HG03342 (cell line): ENCODE measurements around the gene CD44.
A peak's percentile ranks its signal among the peaks of the same experiment; 100 is the strongest.

ENCODE experiments used
- ATAC-seq: cut with Tn5 transposase; IDR thresholded peaks from one replicate; pipeline ENCODE4 v1.9.1; 2021; ENCODE audit warnings: mild to moderate bottlenecking, moderate library complexity; ENCODE audit not compliant: unreplicated experiment

CD44 gene

GRCh38 chr11:35155677-35156076, 16.7 kb downstream of the CD44 start:
- ATAC-seq, result no peak

DNA sequence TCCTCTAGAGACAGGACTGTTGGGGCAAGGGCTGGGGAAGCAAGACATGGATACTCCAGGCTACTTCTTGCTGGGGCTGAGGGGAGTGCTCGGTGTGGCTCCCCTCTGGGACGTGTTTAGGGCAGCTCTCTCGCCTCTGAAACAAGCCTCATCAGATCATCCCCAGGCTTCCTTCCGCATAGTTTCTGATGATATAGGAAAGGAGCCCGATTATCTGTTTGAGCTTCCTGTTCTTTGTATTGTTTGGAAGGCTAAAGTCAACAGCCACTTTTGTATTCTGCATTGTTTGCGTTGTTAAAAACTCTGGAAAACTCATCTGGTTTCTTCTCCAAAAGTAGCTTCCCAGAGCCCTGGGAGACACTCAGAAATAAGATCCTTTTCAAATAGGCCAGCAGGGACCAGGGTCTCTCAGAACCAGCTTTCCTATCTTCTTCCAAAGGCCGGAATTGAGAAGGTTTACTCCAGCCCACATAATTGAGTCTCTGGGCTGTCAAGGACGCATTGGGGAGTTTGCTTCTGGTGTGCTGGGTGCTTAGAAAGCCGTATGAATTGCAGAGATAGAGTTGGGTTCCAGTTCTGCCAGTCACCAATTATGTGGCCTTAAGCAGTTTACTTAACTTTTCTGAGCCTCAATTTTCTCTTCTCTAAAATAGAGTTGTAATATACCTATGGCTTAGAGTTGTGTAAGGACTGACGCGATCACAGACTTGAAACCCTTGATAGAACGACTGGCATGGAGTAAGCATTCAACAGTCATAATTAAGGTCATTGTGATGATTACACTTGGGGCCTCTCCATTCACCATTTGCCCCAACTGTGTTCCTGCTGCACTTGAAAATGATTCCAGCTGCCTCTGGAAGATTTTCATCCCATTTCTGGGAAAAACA, 19.1 kb downstream of the CD44 start:
- no peak for ATAC-seq

- no peak for ATAC-seq
Observed at GRCh38 chr11:35158701-35159510, 19.9 kb downstream of the CD44 start.

DNA sequence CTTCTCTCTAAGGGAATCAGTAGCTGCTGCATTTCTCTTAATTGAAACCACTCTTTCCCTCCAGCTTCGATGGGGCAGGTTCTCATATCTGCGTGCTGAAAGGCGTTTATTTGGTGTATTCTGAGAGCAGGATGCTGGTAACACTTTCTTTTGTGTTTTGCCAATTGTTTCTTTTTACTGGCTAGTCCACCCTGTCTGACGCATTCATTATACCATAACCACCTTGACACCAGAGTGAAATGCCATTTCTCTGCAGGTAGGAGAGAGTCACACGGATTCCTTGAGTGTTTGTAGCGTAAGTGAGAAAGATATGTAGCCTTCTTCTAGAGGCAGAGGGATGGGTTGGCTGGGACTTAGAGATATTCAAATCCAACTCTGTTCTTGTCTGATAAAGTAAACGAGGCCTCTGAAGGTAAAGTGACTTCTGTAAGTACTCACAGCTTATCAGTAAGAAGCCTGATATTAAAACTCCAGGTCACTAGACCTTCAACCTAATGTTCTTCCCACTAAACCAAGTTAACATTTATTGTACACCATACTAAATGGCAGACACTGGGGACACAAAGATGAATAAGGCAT, 21.4 kb downstream of the CD44 start:
- no peak for ATAC-seq

- ATAC-seq, result no peak
Observed at GRCh38 chr11:35160902-35161597, 22.1 kb downstream of the CD44 start.

DNA sequence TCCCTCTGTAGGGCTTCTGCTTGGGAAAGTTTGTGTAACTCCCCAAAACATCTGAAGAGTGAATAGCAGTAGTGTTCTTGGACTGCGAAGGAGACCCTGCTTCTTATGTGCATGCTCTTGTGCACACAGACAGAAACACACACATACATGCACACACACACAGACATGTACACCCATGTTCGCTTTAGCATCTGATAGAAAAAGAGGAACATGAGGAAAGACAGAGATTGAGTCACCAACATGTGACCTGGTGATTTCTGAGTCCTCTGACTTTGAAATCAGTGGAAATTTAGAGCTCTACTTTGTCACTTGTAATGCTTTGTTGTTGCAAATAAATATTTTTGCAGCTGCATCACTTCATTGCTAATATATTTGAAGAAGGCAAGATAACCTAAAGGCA, 23.8 kb downstream of the CD44 start:
- no peak for ATAC-seq

DNA sequence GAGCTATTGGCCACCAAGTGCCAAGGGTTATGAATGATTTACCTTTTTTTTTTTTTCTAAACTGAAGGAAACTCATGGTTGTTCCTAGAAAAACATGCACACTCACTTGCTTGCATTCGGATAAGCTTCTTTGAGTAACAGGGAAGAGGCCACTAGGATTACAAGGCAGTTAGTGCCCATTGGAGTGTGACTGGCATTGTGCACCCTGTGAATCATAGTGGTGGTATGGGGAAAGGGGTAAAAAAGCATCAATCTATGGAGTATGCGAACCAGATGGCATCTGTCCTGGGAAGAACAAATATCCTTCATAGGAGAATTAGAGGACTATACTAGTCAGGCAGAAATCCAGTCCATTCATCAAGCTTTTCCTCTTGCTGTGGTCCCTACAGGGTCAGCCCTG, 24.2 kb downstream of the CD44 start:
- no peak for ATAC-seq

DNA sequence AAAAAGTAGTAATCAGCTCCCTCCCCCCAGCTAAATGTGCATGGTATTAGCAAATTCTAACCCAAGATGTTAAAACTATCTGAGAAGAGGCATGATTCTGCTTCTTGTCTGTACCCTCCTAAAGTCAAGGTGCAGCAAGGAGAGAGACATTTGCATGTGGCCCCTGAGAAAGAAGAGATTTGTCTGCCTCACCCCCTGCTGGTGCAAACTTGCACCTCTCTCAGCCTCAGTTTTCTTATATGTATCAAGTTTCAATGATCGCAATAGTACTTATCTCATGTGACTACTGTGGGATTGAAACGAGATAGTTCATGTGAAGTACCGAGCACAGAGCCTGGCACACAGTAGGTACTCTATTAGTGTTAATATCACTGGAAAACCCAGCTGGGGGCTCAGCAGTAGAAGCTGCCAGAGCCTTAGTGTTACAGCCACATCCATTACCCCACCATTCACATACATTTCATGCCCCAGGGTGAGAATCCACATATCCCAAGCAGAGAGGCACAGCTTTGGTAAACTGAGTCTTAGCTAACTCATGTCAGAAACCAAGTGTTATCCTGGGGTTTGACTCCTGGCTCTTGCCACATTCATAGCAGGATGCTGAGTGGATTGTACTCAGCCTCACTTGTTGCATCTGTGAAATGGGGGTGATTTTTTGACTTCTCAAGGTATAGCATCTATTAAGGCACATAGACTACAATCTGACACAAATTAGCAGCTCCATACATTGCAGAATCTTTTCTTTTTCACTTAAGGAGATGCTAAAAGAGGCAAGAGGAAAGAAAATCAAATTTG, 24.9 kb downstream of the CD44 start:
- peak; percentile 36 for ATAC-seq

GRCh38 chr11:35165030-35165422, 26.1 kb downstream of the CD44 start:
- no peak for ATAC-seq

- ATAC-seq, result peak; percentile 76
Observed at GRCh38 chr11:35165423-35166368, 26.7 kb downstream of the CD44 start.

- ATAC-seq, result peak; percentile 11
Observed at GRCh38 chr11:35166369-35167360, 27.7 kb downstream of the CD44 start.

GRCh38 chr11:35167426-35167954, 28.5 kb downstream of the CD44 start:
- no peak for ATAC-seq

- ATAC-seq, result no peak
Observed at GRCh38 chr11:35168671-35169070, 29.7 kb downstream of the CD44 start.

- ATAC-seq, result no peak
Observed at GRCh38 chr11:35169112-35169511, 30.1 kb downstream of the CD44 start.

DNA sequence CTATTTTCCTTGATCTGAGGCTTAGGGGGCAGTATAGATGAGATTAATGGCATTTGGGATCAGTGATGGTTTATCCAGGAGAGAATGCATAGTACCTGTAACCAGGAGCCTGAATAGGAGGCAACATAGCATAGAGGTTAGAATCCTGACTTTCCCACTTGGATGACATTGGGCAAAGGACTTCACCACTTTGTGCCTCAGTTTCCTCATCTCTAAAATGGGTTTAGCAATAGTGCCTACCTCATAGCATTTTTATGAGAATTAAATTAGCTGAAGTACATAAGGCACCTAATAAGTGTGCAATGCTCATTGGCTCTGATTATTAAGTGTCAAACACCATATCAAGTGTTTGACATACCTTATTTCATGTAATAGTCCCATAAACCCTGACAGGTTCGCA, 30.8 kb downstream of the CD44 start:
- ATAC-seq, result no peak

DNA sequence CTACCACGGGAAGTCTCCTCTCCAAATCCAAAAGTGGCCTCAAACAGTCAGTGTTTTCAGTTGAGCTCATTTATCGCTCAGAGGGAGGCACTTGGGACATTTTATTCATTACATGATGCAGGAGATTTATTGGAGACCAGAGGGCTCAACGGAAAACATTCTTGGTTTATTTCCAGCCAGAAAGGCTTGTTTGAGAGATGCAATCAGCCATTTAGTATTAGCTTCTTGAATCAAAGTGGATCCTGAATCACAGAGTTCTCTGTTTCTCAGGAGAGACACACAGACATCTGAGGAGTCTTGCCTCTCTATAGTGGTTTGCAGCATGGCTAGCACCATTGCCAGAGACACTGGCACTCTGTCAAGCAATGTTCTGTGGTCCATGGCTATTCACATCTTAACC, 31.5 kb downstream of the CD44 start:
- ATAC-seq, result no peak

GRCh38 chr11:35171226-35171625, 32.3 kb downstream of the CD44 start:
- ATAC-seq, result no peak
